GM12878 (cell line): ENCODE results near the gene STAG2. TPM values are rescaled to one million over a fixed set of nuclear protein-coding genes. Genes with fewer than 3 reads are reported as not detected.

ENCODE experiments used
- ATAC-seq: fragments of 200-7000 bp; cut with Tn5 transposase; 3 replicates; pipeline ENCODE4 v1.9.1; 2020; ENCODE audit warnings: mild to moderate bottlenecking, moderate library complexity
- BruUV-seq: library from RNA; stranded (reverse); fragments of 400-500 nt; replicated peaks from 2 replicates; lab custom pipeline; 2021; lab: Mats Ljungman, UMichigan
- CTCF ChIA-PET: fragments of 300-600 bp; sonication (Branson Sonifier 250); formaldehyde crosslinking; extraction: SDS; loops from one replicate; lab custom pipeline; 2021; ENCODE audit warnings: inconsistent platforms; lab: Yijun Ruan, JAX
- POLR2A ChIA-PET: fragments of 350-600 bp; formaldehyde crosslinking; extraction: SDS; loops from one replicate; lab custom pipeline; 2021; ENCODE audit warnings: inconsistent platforms; lab: Charles Lee
- RAD21 ChIA-PET: fragments of 300-600 bp; sonication (Branson Sonifier 250); formaldehyde crosslinking; loops from one replicate; lab custom pipeline; 2023; ENCODE audit warnings: antibody characterized with exemption; ENCODE audit not compliant: unreplicated experiment; lab: Charles Lee
- SMC1A ChIA-PET: fragments of 300-600 bp; sonication (Branson Sonifier 250); formaldehyde crosslinking; loops from one replicate; lab custom pipeline; 2023; ENCODE audit not compliant: unreplicated experiment, uncharacterized antibody; lab: Charles Lee
- DNase-seq: peaks from one replicate; pipeline ENCODE4 v3.0.0-alpha.2; 2011; ENCODE audit warnings: low read depth, low spot score
- FAIRE-seq: peaks from 3 replicates; lab custom pipeline; 2011; peaks lifted over from hg19 to GRCh38; lab: Jason Lieb, UNC
- H2AFZ ChIP-seq: 2 replicates; pipeline ENCODE4 v1.6.0; 2011; ENCODE audit warnings: low read depth, low read length, control low read depth; ENCODE audit not compliant: control insufficient read depth
- H3K27ac ChIP-seq: 2 replicates; pipeline ENCODE4 v1.5.1; 2011; ENCODE audit warnings: control low read depth; ENCODE audit not compliant: control insufficient read depth, insufficient read depth
- H3K27me3 ChIP-seq, 2 experiments: replicated peaks in 1 of 2; 2 replicates each; pipeline versions ENCODE4 v1.6.0 to v1.6.1; 2011; ENCODE audit warnings: low read length in 1 of 2; ENCODE audit not compliant: control insufficient read depth in 2 of 2, insufficient read depth in 2 of 2
- H3K36me3 ChIP-seq, 2 experiments: 2 replicates each; pipeline ENCODE4 v1.5.1; 2011; ENCODE audit warnings: low read length in 1 of 2; ENCODE audit not compliant: control insufficient read depth in 2 of 2, insufficient read depth in 2 of 2
- H3K4me1 ChIP-seq: 2 replicates; pipeline ENCODE4 v1.6.1; 2011; ENCODE audit warnings: mild to moderate bottlenecking, low read length, moderate library complexity, mixed read lengths; ENCODE audit not compliant: control insufficient read depth, insufficient read depth
- H3K4me2 ChIP-seq: 2 replicates; pipeline ENCODE4 v1.6.0; 2011; ENCODE audit warnings: control low read depth; ENCODE audit not compliant: control insufficient read depth, insufficient read depth
- H3K4me3 ChIP-seq: fragments of 200-600 bp; sonication (generic); 2 replicates; pipeline ENCODE4 v1.5.1; 2016
- H3K79me2 ChIP-seq: 2 replicates; pipeline ENCODE4 v1.6.0; 2011; ENCODE audit warnings: low read length; ENCODE audit not compliant: control insufficient read depth, insufficient read depth
- H3K9ac ChIP-seq: 2 replicates; pipeline ENCODE4 v1.8.0; 2011; ENCODE audit warnings: low read length, control low read depth, mixed read lengths; ENCODE audit not compliant: control insufficient read depth, insufficient read depth
- H3K9me3 ChIP-seq: replicated peaks from 3 replicates; pipeline ENCODE4 v1.5.1; 2011; ENCODE audit warnings: mild to moderate bottlenecking, low read length; ENCODE audit not compliant: control insufficient read depth, insufficient read depth
- H4K20me1 ChIP-seq: 2 replicates; pipeline ENCODE4 v1.6.0; 2011; ENCODE audit not compliant: control insufficient read depth, insufficient read depth
- BRCA1 ChIP-seq: IDR thresholded peaks from 2 replicates; pipeline ENCODE4 v1.6.1; 2011; ENCODE audit warnings: low read depth, low read length, improper control_type of control experiment
- CEBPB ChIP-seq, 2 experiments: fragments of 150-350 bp in 1 of 2; IDR thresholded peaks; 2 replicates each; pipeline ENCODE4 v1.6.1; 2012 to 2014; ENCODE audit warnings: low read depth in 2 of 2, low read length in 2 of 2, borderline replicate concordance in 1 of 2, inconsistent platforms in 1 of 2
- CHD2 ChIP-seq: IDR thresholded peaks from 2 replicates; pipeline ENCODE4 v1.6.1; 2011; ENCODE audit warnings: low read depth, low read length, improper control_type of control experiment, borderline replicate concordance
- E2F4 ChIP-seq: IDR thresholded peaks from 2 replicates; pipeline ENCODE4 v1.6.1; 2012; ENCODE audit warnings: low read depth, low read length, improper control_type of control experiment
- E2F8 ChIP-seq: fragments of 450-650 bp; IDR thresholded peaks from 2 replicates; pipeline ENCODE4 v1.6.1; 2018; ENCODE audit warnings: mild to moderate bottlenecking, low read depth, moderate library complexity; ENCODE audit not compliant: partially characterized antibody
- EED ChIP-seq: sonication (generic); IDR thresholded peaks from 2 replicates; pipeline ENCODE4 v1.6.1; 2016; ENCODE audit warnings: antibody characterized with exemption, low read depth
- JUND ChIP-seq: IDR thresholded peaks from 2 replicates; pipeline ENCODE4 v1.6.1; 2012; ENCODE audit warnings: low read depth, mild to moderate bottlenecking, low read length, improper control_type of control experiment, moderate library complexity
- MLLT1 ChIP-seq: fragments of 450-650 bp; IDR thresholded peaks from 2 replicates; pipeline ENCODE4 v1.6.1; 2016; ENCODE audit warnings: mild to moderate bottlenecking
- MXI1 ChIP-seq: fragments of 150-350 bp; IDR thresholded peaks from 2 replicates; pipeline ENCODE4 v1.6.1; 2011; ENCODE audit warnings: low read depth, mild to moderate bottlenecking, inconsistent platforms, low read length, improper control_type of control experiment
- NFXL1 ChIP-seq: fragments of 450-650 bp; IDR thresholded peaks from 2 replicates; pipeline ENCODE4 v1.6.1; 2017; ENCODE audit warnings: antibody characterized with exemption, mild to moderate bottlenecking, borderline replicate concordance
- NR2C2 ChIP-seq: IDR thresholded peaks from 2 replicates; pipeline ENCODE4 v1.6.1; 2011; ENCODE audit warnings: borderline replicate concordance, low read depth; ENCODE audit not compliant: control insufficient read depth, insufficient read length
- SIN3A ChIP-seq: IDR thresholded peaks from 2 replicates; pipeline ENCODE4 v1.6.1; 2012; ENCODE audit warnings: low read depth, low read length, improper control_type of control experiment
- SUPT20H ChIP-seq: IDR thresholded peaks from 2 replicates; pipeline ENCODE4 v1.6.1; 2011; ENCODE audit warnings: low read depth, mild to moderate bottlenecking, low read length, moderate library complexity, borderline replicate concordance; ENCODE audit not compliant: control insufficient read depth
- USF1 ChIP-seq: IDR thresholded peaks from 2 replicates; pipeline ENCODE4 v1.6.1; 2011; ENCODE audit warnings: borderline replicate concordance, low read depth, mild to moderate bottlenecking, moderate library complexity, mixed read lengths, low read length; ENCODE audit not compliant: insufficient read depth; ENCODE audit errors: extremely low read length
- YY1 ChIP-seq: IDR thresholded peaks from 2 replicates; pipeline ENCODE4 v1.6.1; 2011; ENCODE audit warnings: low read depth, mild to moderate bottlenecking, low read length
- WGBS: methylation state at CpG from one replicate; pipeline ENCODE4 v1.1.6; 2016; ENCODE audit warnings: low lambda C conversion rate; ENCODE audit not compliant: insufficient replicate concordance, insufficient coverage; ENCODE audit errors: missing lambda C conversion rate; 5-methylcytosine and 5-hydroxymethylcytosine counted together
- in situ Hi-C: fragments of 300-500 bp; cut with MboI; formaldehyde crosslinking; loops from 9 replicates; pipeline ENCODE4 v1.14.3; 2018; ENCODE audit warnings: mixed read lengths
- intact Hi-C: fragments of 100-400 bp; cut with micrococcal nuclease; formaldehyde crosslinking; loops from one replicate; pipeline ENCODE4 v1.14.2; 2022; ENCODE audit not compliant: unreplicated experiment
- polyA plus RNA-seq, 11 experiments: library from polyadenylated mRNA; depleted of rRNA in 4 of 11; unstranded in 6 of 11; stranded (reverse) in 5 of 11; fragments of >200 nt; fragmentation: Nextera tagmentation in 4 of 11; fragmentation: Illumina TruSeq in 1 of 11; extraction: Ambion mirVana in 4 of 11; extraction: Trizol in 1 of 11; gene quantifications; 1 replicate in 1 of 11; 2 replicates in 10 of 11; pipeline versions ENCODE4 v1.2.1 to v1.2.3, GENCODE V29; 2011 to 2016; ENCODE audit warnings: inconsistent platforms in 2 of 11, missing spikeins in 2 of 11, low read depth in 1 of 11
- total RNA-seq, 4 experiments: library from RNA; depleted of rRNA in 3 of 4; stranded (reverse); fragments of >200 nt in 3 of 4; fragmentation: Illumina TruSeq in 1 of 4; extraction: Trizol in 1 of 4; gene quantifications; 2 replicates each; pipeline versions ENCODE4 v1.2.1 to v1.2.3, GENCODE V29; 2013 to 2021

The STAG2 gene
- total and polyA plus RNA-seq, 10 of the 15 experiments (the other 5 are each of a cell fraction or from before 2014, with no cell fraction given), result 26.9 to 84.2 (median 46.7) TPM

GRCh38 chrX:123968383-123969050 lies 7.0 kb downstream of the STAG2 start:
- Histone ChIP-seq H3K36me3 (no peaks in the 10 kb centered on the region; a peak in 1 of 4 replicates), H3K9ac (no peak overlapping the region), H3K9me3 (no peaks in the 10 kb centered on the region; the same call in 1 of the 3 replicates), H3K79me2 (peaks cover 73% of the 10 kb centered on the region), H3K27me3 (no peaks in the 10 kb centered on the region), H3K4me2 (no peak overlapping the region), H3K27ac (no peak overlapping the region), H4K20me1 (no peaks in the 10 kb centered on the region), H2AFZ (no peak overlapping the region), H3K4me1 (no peaks in the 10 kb centered on the region), H3K4me3 (no peak overlapping the region)
- no TSS peak for BruUV-seq
- DNase-seq (no peak), ATAC-seq (no peak), FAIRE-seq (no peak)
- in situ Hi-C loops (no loop called here), intact Hi-C loops (loop anchor here (10.0 kb wide), 1 partner anchor 426 kb away; no protein-coding TSS in a partner anchor)
- ChIA-PET POLR2A (no interaction called here), CTCF (no interaction called here), SMC1A (no interaction called here), RAD21 (interaction anchor here (1.0 kb wide), 1 partner anchor 14 kb away, joined by 3 read pairs; no protein-coding TSS in a partner anchor)
- 31% methylated on average over 5 of the region's 5 CpGs for WGBS
- TF ChIP-seq CEBPB (IDR thresholded peaks at IDR 0.05; ENCODE audit: borderline replicate concordance in 1 of 2, low read depth in 2 of 2, low read length in 2 of 2) (no peak), NR2C2 (no peak), MLLT1 (no peak), JUND (no peak), YY1 (no peak), SIN3A (no peak), USF1 (no peak), CHD2 (no peak), E2F8 (no peak), MXI1 (no peak), E2F4 (no peak), SUPT20H (no peak), NFXL1 (no peak), BRCA1 (no peak), EED (no peak)
